Karpas-422 (cell line): ENCODE data around the gene ZNF821. TPM values are rescaled to one million over a fixed set of nuclear protein-coding genes. Genes with fewer than 3 reads are reported as not detected.

ENCODE experiments used
- DNase-seq: peaks from one replicate; pipeline ENCODE4 v3.0.0-alpha.2; 2015
- H2AFZ ChIP-seq: fragments of 200-600 bp; sonication (generic); 2 replicates; pipeline ENCODE4 v1.6.1; 2014; ENCODE audit warnings: antibody characterized with exemption, low read length, mixed read lengths
- H3K27ac ChIP-seq: fragments of 200-600 bp; sonication (generic); 2 replicates; pipeline ENCODE4 v1.5.1; 2014; ENCODE audit warnings: mild to moderate bottlenecking, low read length, moderate library complexity
- H3K27me3 ChIP-seq: fragments of 200-600 bp; sonication (generic); 2 replicates; pipeline ENCODE4 v1.6.1; 2014; ENCODE audit warnings: low read length, mixed read lengths
- H3K36me3 ChIP-seq: fragments of 200-600 bp; sonication (generic); 2 replicates; pipeline ENCODE4 v1.6.1; 2014; ENCODE audit warnings: low read length, mixed read lengths; ENCODE audit not compliant: insufficient read depth
- H3K4me1 ChIP-seq: fragments of 200-600 bp; sonication (generic); 2 replicates; pipeline ENCODE4 v1.6.1; 2014; ENCODE audit warnings: mild to moderate bottlenecking, low read length, mixed read lengths
- H3K4me2 ChIP-seq: fragments of 200-600 bp; sonication (generic); 2 replicates; pipeline ENCODE4 v1.6.1; 2014; ENCODE audit warnings: low read length, low read depth, mild to moderate bottlenecking; ENCODE audit not compliant: poor library complexity, severe bottlenecking
- H3K4me3 ChIP-seq: fragments of 200-600 bp; sonication (generic); 2 replicates; pipeline ENCODE4 v1.5.1; 2014; ENCODE audit warnings: mild to moderate bottlenecking, antibody characterized with exemption, low read length, mixed read lengths
- H3K79me2 ChIP-seq: fragments of 200-600 bp; sonication (generic); 2 replicates; pipeline ENCODE4 v1.6.1; 2014; ENCODE audit warnings: mild to moderate bottlenecking, low read length, mixed read lengths
- H3K9ac ChIP-seq: fragments of 200-600 bp; sonication (generic); 2 replicates; pipeline ENCODE4 v1.6.0; 2014; ENCODE audit warnings: low read length
- H3K9me2 ChIP-seq: fragments of 200-600 bp; sonication (generic), shearing (Covaris generic); replicated peaks from 2 replicates; pipeline ENCODE4 v1.6.0; 2014; ENCODE audit warnings: mild to moderate bottlenecking, low read length, moderate library complexity; ENCODE audit not compliant: insufficient read depth
- H3K9me3 ChIP-seq: fragments of 300-700, 200-600 bp; sonication (generic); 2 replicates; pipeline ENCODE4 v1.6.1; 2014; ENCODE audit warnings: low read length, mixed read lengths
- H4K20me1 ChIP-seq: fragments of 200-600 bp; sonication (generic); 2 replicates; pipeline ENCODE4 v1.6.1; 2014; ENCODE audit warnings: mild to moderate bottlenecking, antibody characterized with exemption, low read length, low read depth; ENCODE audit not compliant: insufficient read depth
- total RNA-seq: library from RNA; depleted of rRNA; stranded (reverse); fragments of >200 nt; shearing (Covaris generic); gene quantifications from 2 replicates; pipeline ENCODE4 v1.2.3, GENCODE V29; 2014; ENCODE audit warnings: low replicate concordance; rRNA removed

ZNF821 gene
- 6.4 and 16.2 TPM in 2 replicates for total RNA-seq

DNA sequence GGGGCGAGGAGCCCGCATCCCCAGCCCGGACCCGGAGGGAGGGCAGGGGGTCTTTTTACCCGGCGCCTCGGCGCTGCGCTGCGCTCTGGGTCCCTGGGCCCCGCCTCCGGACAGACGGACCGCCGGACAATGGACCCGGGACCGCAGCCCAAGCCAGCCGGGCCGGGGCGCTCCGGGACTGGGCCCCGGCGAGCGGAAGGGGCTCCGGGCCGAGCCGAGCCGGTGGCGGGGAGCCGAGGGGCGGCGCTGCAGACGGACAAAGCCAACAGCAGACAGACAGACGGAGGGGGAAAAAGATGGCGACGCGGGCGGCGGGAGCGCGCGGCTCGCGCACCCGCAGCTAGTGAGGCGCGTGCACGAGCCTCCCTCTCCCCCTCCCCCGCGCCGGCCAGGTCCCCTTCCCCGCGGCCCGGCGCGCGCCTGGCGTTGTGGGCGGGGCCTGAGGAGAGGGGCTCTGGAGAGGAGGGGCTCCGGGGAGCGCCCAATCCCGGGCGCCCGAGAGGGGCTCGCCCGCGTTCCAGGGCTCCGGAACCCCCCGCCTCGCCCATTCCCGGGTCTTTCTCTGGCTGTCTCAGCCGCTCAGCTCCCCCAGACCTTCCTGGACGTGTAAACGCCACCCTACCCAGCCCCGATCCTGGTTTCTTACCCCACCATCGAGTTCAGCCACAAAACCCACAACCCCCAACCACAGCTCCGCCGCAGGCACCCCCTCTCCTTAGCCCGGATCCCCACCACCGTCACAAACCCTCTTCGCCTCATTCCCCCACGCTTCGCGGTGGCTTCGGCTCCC lies at the start of gene ZNF821:
Gene ZNF821, minus strand, starts transcription at position 334 of the 790 bp plus-strand sequence. CDS start 4,236 bp downstream, outside the sequence.
- Histone ChIP-seq H4K20me1 (no peaks in the 10 kb centered on the region), H3K4me3 (peak within 1 kb of the TSS; percentile 93), H3K9me2 (no peaks in the 10 kb centered on the region), H3K9ac (peak within 1 kb of the TSS; percentile 96), H2AFZ (peak within 1 kb of the TSS; percentile 98), H3K36me3 (peaks cover 3% of the 10 kb centered on the region; the same call in 1 of the 2 replicates), H3K4me2 (peak within 1 kb of the TSS; percentile 67), H3K27ac (peak within 1 kb of the TSS; percentile 78), H3K27me3 (no peaks in the 10 kb centered on the region), H3K9me3 (no peaks in the 10 kb centered on the region), H3K79me2 (no peaks in the 10 kb centered on the region; the same call in 1 of the 2 replicates), H3K4me1 (peaks cover 49% of the 10 kb centered on the region)
- DNase-seq, result peak; percentile 91

- H3K9ac ChIP-seq, result no peak overlapping the region
- H3K36me3 ChIP-seq, result peaks cover 29% of the 10 kb centered on the region
- H3K9me3 ChIP-seq, result no peaks in the 10 kb centered on the region
- peaks cover 32% of the 10 kb centered on the region for H4K20me1 ChIP-seq
- H3K27ac ChIP-seq, result no peak overlapping the region
- peaks cover 14% of the 10 kb centered on the region for H3K79me2 ChIP-seq
- H2AFZ ChIP-seq, result no peak overlapping the region
- H3K9me2 ChIP-seq, result no peaks in the 10 kb centered on the region
- H3K4me2 ChIP-seq, result no peak overlapping the region
- H3K4me1 ChIP-seq, result peaks cover 29% of the 10 kb centered on the region
- no peak overlapping the region for H3K4me3 ChIP-seq
- H3K27me3 ChIP-seq, result no peaks in the 10 kb centered on the region
- DNase-seq, result no peak
These were observed 49.0 kb upstream of the ZNF821 start for GRCh38 chr16:71933017-71933416.

DNA sequence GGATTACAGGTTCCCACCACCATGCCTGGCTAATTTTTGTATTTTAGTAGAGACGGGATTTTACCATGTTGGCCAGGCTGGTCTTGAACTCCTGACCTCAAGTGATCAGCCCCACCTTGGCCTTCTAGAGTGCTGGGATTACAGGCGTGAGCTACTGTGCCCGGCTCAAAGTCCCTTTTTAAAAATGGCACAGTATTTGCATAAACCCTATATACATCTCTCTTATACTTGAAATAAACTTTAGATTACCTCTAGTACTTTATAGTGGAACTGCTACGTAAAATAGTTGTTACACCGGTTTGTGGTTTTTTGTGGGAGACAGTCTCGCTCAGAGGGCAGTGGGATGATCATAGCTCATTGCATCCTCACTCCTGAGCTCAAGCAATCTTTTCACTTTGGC lies 47.6 kb upstream of the ZNF821 start:
- no peaks in the 10 kb centered on the region for H3K27me3 ChIP-seq
- no peak overlapping the region for H2AFZ ChIP-seq
- peaks cover 39% of the 10 kb centered on the region for H3K36me3 ChIP-seq
- peaks cover 37% of the 10 kb centered on the region for H4K20me1 ChIP-seq
- H3K4me1 ChIP-seq, result peaks cover 29% of the 10 kb centered on the region
- H3K9me2 ChIP-seq, result no peaks in the 10 kb centered on the region
- H3K79me2 ChIP-seq, result peaks cover 14% of the 10 kb centered on the region
- peak; percentile 54 for DNase-seq
- H3K9me3 ChIP-seq, result no peaks in the 10 kb centered on the region
- no peak overlapping the region for H3K9ac ChIP-seq
- no peak overlapping the region for H3K4me2 ChIP-seq
- no peak overlapping the region for H3K27ac ChIP-seq
- no peak overlapping the region for H3K4me3 ChIP-seq

DNA sequence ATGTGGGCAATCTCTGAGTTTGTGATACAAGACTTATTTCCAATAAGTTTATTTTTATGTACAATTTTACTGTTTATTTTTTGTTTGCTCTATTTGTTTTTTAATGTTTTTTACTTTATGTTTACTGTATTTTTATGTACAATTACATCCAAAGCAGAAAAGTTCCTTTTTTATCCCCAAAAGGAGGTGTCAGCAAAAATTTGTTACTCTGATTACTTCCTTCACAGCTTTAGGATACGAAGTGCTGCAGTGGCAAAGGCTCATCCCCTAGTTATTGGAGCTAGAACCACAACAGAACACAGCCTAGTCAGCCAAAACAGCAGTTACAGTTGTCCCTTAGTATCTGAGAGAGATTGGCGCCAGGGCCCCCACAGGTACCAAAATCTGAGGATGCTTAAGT lies 47.0 kb upstream of the ZNF821 start:
- Histone ChIP-seq H3K27me3 (no peaks in the 10 kb centered on the region), H3K4me3 (no peak overlapping the region), H3K4me2 (no peak overlapping the region), H3K27ac (no peak overlapping the region), H3K36me3 (peaks cover 41% of the 10 kb centered on the region), H4K20me1 (peaks cover 37% of the 10 kb centered on the region), H3K4me1 (peaks cover 29% of the 10 kb centered on the region), H3K9me2 (no peaks in the 10 kb centered on the region), H3K79me2 (peaks cover 14% of the 10 kb centered on the region), H2AFZ (no peak overlapping the region), H3K9ac (no peak overlapping the region), H3K9me3 (no peaks in the 10 kb centered on the region)
- no peak for DNase-seq

GRCh38 chr16:71930013-71930563 lies 46.1 kb upstream of the ZNF821 start:
- peaks cover 29% of the 10 kb centered on the region for H3K4me1 ChIP-seq
- H3K9me2 ChIP-seq, result no peaks in the 10 kb centered on the region
- no peaks in the 10 kb centered on the region for H3K27me3 ChIP-seq
- no peak overlapping the region for H3K4me3 ChIP-seq
- H3K27ac ChIP-seq, result no peak overlapping the region
- peaks cover 37% of the 10 kb centered on the region for H4K20me1 ChIP-seq
- no peak for DNase-seq
- no peak overlapping the region for H3K4me2 ChIP-seq
- no peak overlapping the region for H2AFZ ChIP-seq
- H3K9me3 ChIP-seq, result no peaks in the 10 kb centered on the region
- H3K79me2 ChIP-seq, result peaks cover 14% of the 10 kb centered on the region
- peaks cover 41% of the 10 kb centered on the region for H3K36me3 ChIP-seq
- no peak overlapping the region for H3K9ac ChIP-seq

DNA sequence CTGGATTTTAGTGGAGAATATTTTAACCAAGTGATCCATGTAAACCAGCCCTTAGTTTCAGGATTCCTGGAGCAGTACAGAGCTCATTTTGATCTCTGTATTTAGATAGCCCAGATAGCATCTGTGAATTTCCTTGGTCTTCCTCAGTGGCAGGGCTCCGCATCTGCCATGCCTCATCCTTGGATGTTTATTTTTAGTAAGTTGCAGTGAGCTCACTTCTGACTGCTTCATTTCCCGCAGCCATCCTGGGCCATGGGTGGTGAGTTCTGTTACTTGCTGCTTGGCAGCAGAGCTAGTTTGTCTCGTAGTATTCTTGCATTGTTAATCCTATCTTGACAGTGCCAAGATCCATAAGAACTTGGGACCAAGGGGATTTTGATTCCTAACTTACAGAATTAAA lies 45.1 kb upstream of the ZNF821 start:
- peaks cover 48% of the 10 kb centered on the region for H3K36me3 ChIP-seq
- no peak overlapping the region for H3K9ac ChIP-seq
- no peaks in the 10 kb centered on the region for H3K9me3 ChIP-seq
- no peak for DNase-seq
- H3K27me3 ChIP-seq, result no peaks in the 10 kb centered on the region
- H3K79me2 ChIP-seq, result peaks cover 14% of the 10 kb centered on the region
- peaks cover 29% of the 10 kb centered on the region for H3K4me1 ChIP-seq
- H3K4me2 ChIP-seq, result no peak overlapping the region
- H2AFZ ChIP-seq, result no peak overlapping the region
- H4K20me1 ChIP-seq, result peaks cover 34% of the 10 kb centered on the region
- no peak overlapping the region for H3K4me3 ChIP-seq
- H3K9me2 ChIP-seq, result no peaks in the 10 kb centered on the region
- H3K27ac ChIP-seq, result no peak overlapping the region

DNA sequence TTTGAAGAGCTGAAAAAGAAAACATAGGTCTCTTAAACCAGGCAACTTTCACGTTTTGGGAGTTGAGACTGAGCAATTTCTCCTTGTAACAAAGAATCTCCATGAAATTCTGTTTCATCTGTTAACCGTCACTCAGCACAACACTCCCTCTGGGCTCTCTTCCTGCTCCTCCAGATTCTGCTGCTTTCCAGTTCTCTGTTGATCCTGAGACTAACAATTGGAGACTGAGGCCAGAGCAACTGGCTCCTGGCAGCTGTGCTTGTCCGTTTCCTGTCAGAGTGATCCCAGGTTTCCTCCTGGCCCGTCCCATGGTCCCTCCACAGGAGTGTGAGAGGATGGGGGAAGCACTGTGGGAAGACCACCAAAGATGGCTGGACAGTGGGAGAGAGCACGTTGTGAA lies 43.8 kb upstream of the ZNF821 start:
- Histone ChIP-seq H3K79me2 (peaks cover 20% of the 10 kb centered on the region), H3K4me2 (no peak overlapping the region), H3K9ac (no peak overlapping the region), H3K27ac (no peak overlapping the region), H4K20me1 (peaks cover 34% of the 10 kb centered on the region), H2AFZ (no peak overlapping the region), H3K4me1 (peaks cover 29% of the 10 kb centered on the region), H3K4me3 (no peak overlapping the region), H3K9me3 (no peaks in the 10 kb centered on the region), H3K9me2 (no peaks in the 10 kb centered on the region), H3K27me3 (no peaks in the 10 kb centered on the region), H3K36me3 (peaks cover 50% of the 10 kb centered on the region)
- no peak for DNase-seq

DNA sequence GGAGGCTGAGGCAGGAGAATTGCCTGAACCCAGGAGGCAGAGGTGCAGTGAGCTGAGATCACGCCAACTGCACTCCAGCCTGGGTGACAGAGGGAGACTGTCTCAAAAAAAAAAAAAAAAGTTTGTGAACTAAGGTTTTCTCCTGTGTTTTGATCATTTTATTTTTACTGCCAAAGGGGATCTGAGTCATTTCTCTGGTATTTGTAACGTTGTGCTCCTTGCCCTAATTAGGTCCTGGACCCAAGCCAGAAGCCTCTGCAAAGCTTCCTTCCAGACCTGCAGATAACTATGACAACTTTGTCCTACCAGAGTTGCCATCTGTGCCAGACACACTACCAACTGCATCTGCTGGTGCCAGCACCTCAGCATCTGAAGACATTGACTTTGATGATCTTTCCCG lies 43.4 kb upstream of the ZNF821 start:
- no peaks in the 10 kb centered on the region for H3K27me3 ChIP-seq
- peaks cover 54% of the 10 kb centered on the region for H3K36me3 ChIP-seq
- no peak for DNase-seq
- no peaks in the 10 kb centered on the region for H3K9me3 ChIP-seq
- no peak overlapping the region for H2AFZ ChIP-seq
- no peak overlapping the region for H3K4me2 ChIP-seq
- peaks cover 34% of the 10 kb centered on the region for H4K20me1 ChIP-seq
- H3K4me3 ChIP-seq, result no peak overlapping the region
- no peaks in the 10 kb centered on the region for H3K9me2 ChIP-seq
- H3K27ac ChIP-seq, result no peak overlapping the region
- peaks cover 29% of the 10 kb centered on the region for H3K4me1 ChIP-seq
- H3K79me2 ChIP-seq, result peaks cover 21% of the 10 kb centered on the region
- no peak overlapping the region for H3K9ac ChIP-seq
